K562 (cell line): ENCODE measurements around the gene GSK3B.
A peak's percentile ranks its signal among the peaks of the same experiment; 100 is the strongest.

Source experiments
- KAT2B ChIP-seq: IDR thresholded peaks from one replicate; pipeline ENCODE4 v1.6.1; 2012; ENCODE audit warnings: low read depth, mild to moderate bottlenecking, control low read depth, inconsistent platforms, low read length, moderate library complexity
- NCOA1 ChIP-seq: fragments of 450-650 bp; IDR thresholded peaks from 2 replicates; pipeline ENCODE4 v1.6.1; 2016; ENCODE audit warnings: low read depth
- NFIC ChIP-seq: fragments of 450-650 bp; IDR thresholded peaks from 2 replicates; pipeline ENCODE4 v1.6.1; 2017; ENCODE audit warnings: mild to moderate bottlenecking, inconsistent platforms
- POLR2A ChIP-seq: fragments of 450-650 bp; conservative IDR thresholded peaks from 2 replicates; pipeline ENCODE4 v1.6.1; 2016
- SMAD2 ChIP-seq: fragments of 150-350 bp; IDR thresholded peaks from 2 replicates; pipeline ENCODE4 v1.6.1; 2014; ENCODE audit warnings: low read depth, mild to moderate bottlenecking, low read length
- TF ChIP-seq, protein P1 (sequence below), 3 experiments: IDR thresholded peaks in 2 of 3; conservative IDR thresholded peaks in 1 of 3; 2 replicates each; pipeline ENCODE4 v1.5.1; 2011 to 2012; ENCODE audit warnings: low read length in 3 of 3, mild to moderate bottlenecking in 3 of 3, control low read depth in 2 of 3, improper control_type of control experiment in 1 of 3, inconsistent platforms in 1 of 3, low read depth in 1 of 3, mixed read lengths in 1 of 3, moderate library complexity in 1 of 3; ENCODE audit not compliant: insufficient read depth in 2 of 3
- TF ChIP-seq, protein P2 (sequence below): fragments of 250-450 bp; sonication (Bioruptor Pico); IDR thresholded peaks from 2 replicates; pipeline ENCODE4 v1.5.0; 2021; ENCODE audit warnings: mild to moderate bottlenecking, borderline replicate concordance
- TF ChIP-seq, protein P3 (sequence below): sonication (generic); formaldehyde crosslinking; IDR thresholded peaks from 2 replicates; pipeline ENCODE4 v1.8.1; 2023; ENCODE audit warnings: mild to moderate bottlenecking, missing genetic modification reagents

DNA sequence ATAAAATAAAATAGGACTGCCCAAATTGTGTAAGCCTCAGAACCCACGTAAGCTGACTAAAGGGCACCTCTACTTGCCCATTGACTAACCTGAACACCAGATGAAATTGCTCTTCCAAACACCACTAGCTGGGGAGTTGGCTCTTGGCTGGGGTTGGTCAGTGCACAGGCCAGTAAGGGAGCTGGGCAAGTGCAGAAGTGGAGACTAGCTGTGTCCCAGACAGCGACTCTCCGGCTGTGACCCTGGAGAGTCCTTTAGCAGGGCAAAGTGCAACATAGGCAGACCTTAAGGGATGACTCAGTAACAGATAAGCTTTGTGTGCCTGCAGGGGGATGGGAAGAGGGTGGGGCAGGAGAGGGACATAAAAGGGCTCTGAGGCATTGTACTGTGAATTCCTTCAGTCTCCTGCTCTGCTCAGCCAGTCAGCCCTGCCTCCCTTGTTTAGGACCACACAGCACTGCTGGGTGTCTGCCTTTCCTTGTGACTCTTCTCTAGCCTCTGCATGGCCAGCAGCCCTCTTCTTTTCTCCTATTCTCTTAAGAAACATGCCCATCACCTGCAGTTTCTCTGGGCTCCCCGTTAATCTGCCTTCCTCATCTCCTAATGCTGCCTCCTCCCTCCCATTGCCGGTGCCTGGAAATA is 299.2 kb downstream of the GSK3B start:
- TF ChIP-seq, protein P1, sequence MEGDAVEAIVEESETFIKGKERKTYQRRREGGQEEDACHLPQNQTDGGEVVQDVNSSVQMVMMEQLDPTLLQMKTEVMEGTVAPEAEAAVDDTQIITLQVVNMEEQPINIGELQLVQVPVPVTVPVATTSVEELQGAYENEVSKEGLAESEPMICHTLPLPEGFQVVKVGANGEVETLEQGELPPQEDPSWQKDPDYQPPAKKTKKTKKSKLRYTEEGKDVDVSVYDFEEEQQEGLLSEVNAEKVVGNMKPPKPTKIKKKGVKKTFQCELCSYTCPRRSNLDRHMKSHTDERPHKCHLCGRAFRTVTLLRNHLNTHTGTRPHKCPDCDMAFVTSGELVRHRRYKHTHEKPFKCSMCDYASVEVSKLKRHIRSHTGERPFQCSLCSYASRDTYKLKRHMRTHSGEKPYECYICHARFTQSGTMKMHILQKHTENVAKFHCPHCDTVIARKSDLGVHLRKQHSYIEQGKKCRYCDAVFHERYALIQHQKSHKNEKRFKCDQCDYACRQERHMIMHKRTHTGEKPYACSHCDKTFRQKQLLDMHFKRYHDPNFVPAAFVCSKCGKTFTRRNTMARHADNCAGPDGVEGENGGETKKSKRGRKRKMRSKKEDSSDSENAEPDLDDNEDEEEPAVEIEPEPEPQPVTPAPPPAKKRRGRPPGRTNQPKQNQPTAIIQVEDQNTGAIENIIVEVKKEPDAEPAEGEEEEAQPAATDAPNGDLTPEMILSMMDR (IDR thresholded peaks at IDR 0.05 in 2 of 3, conservative IDR thresholded peaks at IDR 0.05 in 1 of 3; ENCODE audit: insufficient read depth in 2 of 3, low read depth in 1 of 3, low read length in 3 of 3), result no peak
- TF ChIP-seq, protein P2, sequence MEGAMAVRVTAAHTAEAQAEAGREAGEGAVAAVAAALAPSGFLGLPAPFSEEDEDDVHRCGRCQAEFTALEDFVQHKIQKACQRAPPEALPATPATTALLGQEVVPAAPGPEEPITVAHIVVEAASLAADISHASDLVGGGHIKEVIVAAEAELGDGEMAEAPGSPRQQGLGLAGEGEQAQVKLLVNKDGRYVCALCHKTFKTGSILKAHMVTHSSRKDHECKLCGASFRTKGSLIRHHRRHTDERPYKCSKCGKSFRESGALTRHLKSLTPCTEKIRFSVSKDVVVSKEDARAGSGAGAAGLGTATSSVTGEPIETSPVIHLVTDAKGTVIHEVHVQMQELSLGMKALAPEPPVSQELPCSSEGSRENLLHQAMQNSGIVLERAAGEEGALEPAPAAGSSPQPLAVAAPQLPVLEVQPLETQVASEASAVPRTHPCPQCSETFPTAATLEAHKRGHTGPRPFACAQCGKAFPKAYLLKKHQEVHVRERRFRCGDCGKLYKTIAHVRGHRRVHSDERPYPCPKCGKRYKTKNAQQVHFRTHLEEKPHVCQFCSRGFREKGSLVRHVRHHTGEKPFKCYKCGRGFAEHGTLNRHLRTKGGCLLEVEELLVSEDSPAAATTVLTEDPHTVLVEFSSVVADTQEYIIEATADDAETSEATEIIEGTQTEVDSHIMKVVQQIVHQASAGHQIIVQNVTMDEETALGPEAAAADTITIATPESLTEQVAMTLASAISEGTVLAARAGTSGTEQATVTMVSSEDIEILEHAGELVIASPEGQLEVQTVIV (CRISPR knock-in tag), result no peak
- no peak for TF ChIP-seq KAT2B
- TF ChIP-seq POLR2A, result peak; percentile 53
- TF ChIP-seq NCOA1, result 0 out of 2 replicates have a peak, but pooled peaks have one; percentile 18
- TF ChIP-seq NFIC, result no peak
- TF ChIP-seq, protein P3, sequence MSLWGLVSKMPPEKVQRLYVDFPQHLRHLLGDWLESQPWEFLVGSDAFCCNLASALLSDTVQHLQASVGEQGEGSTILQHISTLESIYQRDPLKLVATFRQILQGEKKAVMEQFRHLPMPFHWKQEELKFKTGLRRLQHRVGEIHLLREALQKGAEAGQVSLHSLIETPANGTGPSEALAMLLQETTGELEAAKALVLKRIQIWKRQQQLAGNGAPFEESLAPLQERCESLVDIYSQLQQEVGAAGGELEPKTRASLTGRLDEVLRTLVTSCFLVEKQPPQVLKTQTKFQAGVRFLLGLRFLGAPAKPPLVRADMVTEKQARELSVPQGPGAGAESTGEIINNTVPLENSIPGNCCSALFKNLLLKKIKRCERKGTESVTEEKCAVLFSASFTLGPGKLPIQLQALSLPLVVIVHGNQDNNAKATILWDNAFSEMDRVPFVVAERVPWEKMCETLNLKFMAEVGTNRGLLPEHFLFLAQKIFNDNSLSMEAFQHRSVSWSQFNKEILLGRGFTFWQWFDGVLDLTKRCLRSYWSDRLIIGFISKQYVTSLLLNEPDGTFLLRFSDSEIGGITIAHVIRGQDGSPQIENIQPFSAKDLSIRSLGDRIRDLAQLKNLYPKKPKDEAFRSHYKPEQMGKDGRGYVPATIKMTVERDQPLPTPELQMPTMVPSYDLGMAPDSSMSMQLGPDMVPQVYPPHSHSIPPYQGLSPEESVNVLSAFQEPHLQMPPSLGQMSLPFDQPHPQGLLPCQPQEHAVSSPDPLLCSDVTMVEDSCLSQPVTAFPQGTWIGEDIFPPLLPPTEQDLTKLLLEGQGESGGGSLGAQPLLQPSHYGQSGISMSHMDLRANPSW (CRISPR knock-in tag), result no peak
- no peak for TF ChIP-seq SMAD2
